ENCODE measurements around the gene TRPV4. TPM values are rescaled to one million over a fixed set of nuclear protein-coding genes. Genes with fewer than 3 reads are reported as not detected.

Gene TRPV4
- total and polyA plus RNA-seq, 2 donors (not counting 3 experiments of a cell fraction or from before 2014, with no cell fraction given), result 8.8 to 22.3 TPM

GRCh38 chr12:109793826-109794501, 39.2 kb downstream of the TRPV4 start:
- no peaks in the 10 kb centered on the region for H3K27me3 ChIP-seq (ENCODE audit: control insufficient read depth in 2 of 2, insufficient read depth in 2 of 2, low read length in 2 of 2)
- no peaks in the 10 kb centered on the region for H3K9me1 ChIP-seq (replicated peaks; ENCODE audit: control insufficient read depth, extremely low read depth, insufficient read depth, low read length)
- no peaks in the 10 kb centered on the region for H3K9me3 ChIP-seq (replicated peaks; ENCODE audit: control insufficient read depth, insufficient read depth, low read length)
- ChIA-PET CTCF (no interaction called here), POLR2A (no interaction called here)
- H3K27ac ChIP-seq (ENCODE audit: insufficient read depth, low read depth, low read length), result no peak overlapping the region
- TF ChIP-seq FOS (IDR thresholded peaks at IDR 0.05; ENCODE audit: borderline replicate concordance, insufficient read depth, low read length) (no peak), GATA2 (IDR thresholded peaks at IDR 0.05; ENCODE audit: insufficient read depth, insufficient read length, low read depth, low read length) (no peak), POLR2A (IDR thresholded peaks at IDR 0.05; ENCODE audit: low read depth, low read length) (no peak), MAX (IDR thresholded peaks at IDR 0.05; ENCODE audit: insufficient read depth, insufficient read length) (no peak), CTCF (IDR thresholded peaks at IDR 0.05; ENCODE audit: extremely low read depth in 1 of 2, insufficient read depth in 1 of 2, low read depth in 1 of 2, low read length in 2 of 2) (no peak), JUN (IDR thresholded peaks at IDR 0.05; ENCODE audit: borderline replicate concordance, insufficient read depth, insufficient read length, low read depth) (no peak), EZH2 (IDR thresholded peaks at IDR 0.05; ENCODE audit: borderline replicate concordance, low read depth, low read length, severe bottlenecking) (no peak), POLR2AphosphoS5 (IDR thresholded peaks at IDR 0.05; ENCODE audit: insufficient read depth, low read depth, low read length) (no peak), MYC (IDR thresholded peaks at IDR 0.05; ENCODE audit: low read depth, low read length) (no peak)
- no peaks in the 10 kb centered on the region for H3K4me1 ChIP-seq (ENCODE audit: control insufficient read depth, extremely low read depth, insufficient read depth, low read length)
- H3K79me2 ChIP-seq (ENCODE audit: control insufficient read depth, insufficient read depth, low read length), result no peaks in the 10 kb centered on the region
- no peak overlapping the region for H3K4me3 ChIP-seq (replicated peaks in 1 of 3; ENCODE audit: insufficient read depth in 1 of 3, low read depth in 1 of 3, low read length in 3 of 3)
- no peak overlapping the region for H2AFZ ChIP-seq (ENCODE audit: low read depth, low read length)
- peaks cover 0 to 3% of the 10 kb centered on the region in 2 experiments for H3K36me3 ChIP-seq (ENCODE audit: control insufficient read depth in 2 of 2, extremely low read depth in 1 of 2, insufficient read depth in 2 of 2, low read length in 2 of 2)
- no peak overlapping the region for H3K9ac ChIP-seq (replicated peaks; ENCODE audit: extremely low read depth, insufficient read depth, low read length)
- no peak overlapping the region for H3K4me2 ChIP-seq (ENCODE audit: insufficient read depth, low read length)
- intact Hi-C loops (cut with micrococcal nuclease), result no loop called here
- dilution Hi-C loops (cut with MboI; ENCODE audit: extremely low pct_ligation_motif_present, low sequenced_read_pairs), result no loop called here
- H4K20me1 ChIP-seq (replicated peaks; ENCODE audit: control insufficient read depth, extremely low read depth, insufficient read depth, low read length), result no peaks in the 10 kb centered on the region
- DNase-seq (ENCODE audit: low read depth, low spot score) (no peak), FAIRE-seq (no peak)
- no TSS peak for BruUV-seq (replicated peaks)

Measured in endothelial cell of umbilical vein (primary cell).